Progenitor cell of endocrine pancreas (in vitro differentiated cells): ENCODE results near the gene EXOSC7. TPM values are rescaled to one million over a fixed set of nuclear protein-coding genes. Genes with fewer than 3 reads are reported as not detected.

ENCODE experiments used
- DNase-seq: peaks from one replicate; pipeline ENCODE4 v3.0.0; 2021; ENCODE audit warnings: low spot score; ENCODE audit not compliant: unreplicated experiment
- H3K27ac Mint-ChIP-seq: 2 replicates; pipeline ENCODE4 v1.8.0; 2021; ENCODE audit warnings: mild to moderate bottlenecking, moderate library complexity, mixed read lengths
- H3K27me3 Mint-ChIP-seq: 2 replicates; pipeline ENCODE4 v1.8.0; 2021; ENCODE audit warnings: mixed read lengths
- H3K36me3 Mint-ChIP-seq: 2 replicates; pipeline ENCODE4 v1.8.0; 2022; ENCODE audit warnings: mixed read lengths; ENCODE audit not compliant: insufficient read depth
- H3K4me1 Mint-ChIP-seq: 2 replicates; pipeline ENCODE4 v1.8.0; 2021; ENCODE audit warnings: low read depth, mixed read lengths
- H3K4me3 Mint-ChIP-seq: 2 replicates; pipeline ENCODE4 v1.8.0; 2021; ENCODE audit warnings: low read depth, mild to moderate bottlenecking, moderate library complexity, mixed read lengths
- H3K9me3 Mint-ChIP-seq: 2 replicates; pipeline ENCODE4 v1.8.0; 2021; ENCODE audit warnings: low read depth, mixed read lengths
- total RNA-seq: library from RNA; stranded (reverse); gene quantifications from 2 replicates; pipeline ENCODE4 v1.2.1, GENCODE V29; 2021
- TF ChIP-seq, protein P1 (sequence below): fragments of 200-600 bp; sonication (generic); IDR thresholded peaks from one replicate; pipeline ENCODE4 v1.5.0; 2021; ENCODE audit warnings: antibody characterized with exemption, mild to moderate bottlenecking; ENCODE audit not compliant: unreplicated experiment

The EXOSC7 gene
- total RNA-seq, 1 donor from 2014 or later, result 51.2 TPM

- H3K27me3 Mint-ChIP-seq, result no peaks in the 10 kb centered on the region
Measured at GRCh38 chr3:44992555-44993470, 16.8 kb downstream of the EXOSC7 start.

DNA sequence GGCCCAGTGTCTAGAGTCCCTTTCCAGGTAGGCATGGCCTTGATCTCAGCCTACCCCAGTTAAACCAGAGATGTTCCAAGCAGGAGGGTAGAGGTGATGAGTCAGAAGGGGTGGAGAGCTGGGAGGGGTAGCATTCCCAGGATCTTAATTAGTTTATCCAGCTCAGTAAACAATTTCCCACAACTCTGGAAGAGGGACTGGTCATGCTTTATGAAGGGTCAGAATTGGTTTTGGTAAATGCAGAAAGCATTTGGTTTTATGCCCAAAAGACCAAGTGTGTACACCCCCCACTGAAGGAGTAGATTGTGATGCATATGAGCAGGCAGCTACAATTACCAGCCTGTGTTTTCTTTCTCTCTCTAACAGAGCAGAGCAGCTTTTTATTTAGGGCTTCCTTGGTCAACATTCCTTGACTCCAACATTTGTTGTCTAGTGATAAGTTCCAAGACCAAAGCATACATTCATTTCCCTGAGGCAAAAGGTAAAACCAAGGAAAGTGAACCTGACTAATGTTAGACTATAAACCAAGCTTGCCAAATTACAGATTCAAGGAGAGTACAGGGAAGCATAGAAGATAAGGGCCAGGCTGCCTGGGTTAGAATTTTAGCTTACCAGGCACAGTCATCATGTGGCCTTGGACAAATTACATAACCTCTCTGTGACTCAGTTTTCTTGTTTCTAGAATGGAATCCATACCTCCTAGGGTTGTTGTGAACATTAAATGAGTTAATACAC is 17.6 kb downstream of the EXOSC7 start:
- H3K36me3 Mint-ChIP-seq, result peaks cover 12% of the 10 kb centered on the region
- DNase-seq, result no peak
- no peak overlapping the region for H3K4me3 Mint-ChIP-seq
- H3K27me3 Mint-ChIP-seq, result no peaks in the 10 kb centered on the region
- H3K27ac Mint-ChIP-seq, result peak overlapping the region; percentile 36
- peaks cover 37% of the 10 kb centered on the region for H3K4me1 Mint-ChIP-seq
- TF ChIP-seq, protein P1, sequence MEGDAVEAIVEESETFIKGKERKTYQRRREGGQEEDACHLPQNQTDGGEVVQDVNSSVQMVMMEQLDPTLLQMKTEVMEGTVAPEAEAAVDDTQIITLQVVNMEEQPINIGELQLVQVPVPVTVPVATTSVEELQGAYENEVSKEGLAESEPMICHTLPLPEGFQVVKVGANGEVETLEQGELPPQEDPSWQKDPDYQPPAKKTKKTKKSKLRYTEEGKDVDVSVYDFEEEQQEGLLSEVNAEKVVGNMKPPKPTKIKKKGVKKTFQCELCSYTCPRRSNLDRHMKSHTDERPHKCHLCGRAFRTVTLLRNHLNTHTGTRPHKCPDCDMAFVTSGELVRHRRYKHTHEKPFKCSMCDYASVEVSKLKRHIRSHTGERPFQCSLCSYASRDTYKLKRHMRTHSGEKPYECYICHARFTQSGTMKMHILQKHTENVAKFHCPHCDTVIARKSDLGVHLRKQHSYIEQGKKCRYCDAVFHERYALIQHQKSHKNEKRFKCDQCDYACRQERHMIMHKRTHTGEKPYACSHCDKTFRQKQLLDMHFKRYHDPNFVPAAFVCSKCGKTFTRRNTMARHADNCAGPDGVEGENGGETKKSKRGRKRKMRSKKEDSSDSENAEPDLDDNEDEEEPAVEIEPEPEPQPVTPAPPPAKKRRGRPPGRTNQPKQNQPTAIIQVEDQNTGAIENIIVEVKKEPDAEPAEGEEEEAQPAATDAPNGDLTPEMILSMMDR, result no peak
- H3K9me3 Mint-ChIP-seq, result no peaks in the 10 kb centered on the region

More at GRCh38 chr3:44992555-44993470, 16.8 kb downstream of the EXOSC7 start:
- peaks cover 12% of the 10 kb centered on the region for H3K36me3 Mint-ChIP-seq
- TF ChIP-seq, protein P1, result peak; percentile 68
- no peak for DNase-seq
- H3K4me1 Mint-ChIP-seq, result peaks cover 37% of the 10 kb centered on the region
- H3K4me3 Mint-ChIP-seq, result no peak overlapping the region
- peak overlapping the region; percentile 36 for H3K27ac Mint-ChIP-seq
- H3K9me3 Mint-ChIP-seq, result no peaks in the 10 kb centered on the region

DNA sequence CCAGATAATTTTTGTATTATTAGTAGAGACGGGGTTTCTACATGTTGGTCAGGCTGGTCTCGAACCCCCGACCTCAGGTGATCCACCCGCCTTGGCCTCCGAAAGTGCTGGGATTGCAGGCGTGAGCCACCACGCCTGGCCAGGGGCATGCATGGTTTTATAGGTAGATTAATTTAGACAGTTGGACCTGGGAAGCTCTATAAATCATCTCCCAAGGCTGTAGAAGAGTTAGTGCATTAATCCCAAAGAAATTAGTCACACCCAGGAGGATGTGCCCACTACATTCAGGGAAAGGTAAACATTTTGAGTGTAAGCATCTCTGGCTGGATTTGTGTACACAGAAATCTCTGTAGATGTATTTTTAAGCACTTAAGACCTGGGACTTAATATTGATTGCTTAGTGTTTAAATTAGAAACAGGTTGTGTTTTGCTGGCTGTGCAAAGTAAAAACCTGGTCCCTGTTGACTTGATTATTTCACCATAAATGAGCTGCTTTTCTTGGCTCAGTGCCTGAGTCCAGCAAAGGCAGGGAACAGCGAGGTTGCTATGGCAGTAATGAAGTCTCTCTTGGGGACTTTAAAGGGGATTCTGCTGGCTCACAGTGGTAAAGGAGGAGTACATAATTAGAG is 19.2 kb downstream of the EXOSC7 start:
- H3K9me3 Mint-ChIP-seq, result no peaks in the 10 kb centered on the region
- peaks cover 15% of the 10 kb centered on the region for H3K36me3 Mint-ChIP-seq
- DNase-seq, result no peak
- H3K4me3 Mint-ChIP-seq, result peak overlapping the region; percentile 0
- peaks cover 37% of the 10 kb centered on the region for H3K4me1 Mint-ChIP-seq
- no peaks in the 10 kb centered on the region for H3K27me3 Mint-ChIP-seq
- H3K27ac Mint-ChIP-seq, result peak overlapping the region; percentile 78
- TF ChIP-seq, protein P1, result no peak

DNA sequence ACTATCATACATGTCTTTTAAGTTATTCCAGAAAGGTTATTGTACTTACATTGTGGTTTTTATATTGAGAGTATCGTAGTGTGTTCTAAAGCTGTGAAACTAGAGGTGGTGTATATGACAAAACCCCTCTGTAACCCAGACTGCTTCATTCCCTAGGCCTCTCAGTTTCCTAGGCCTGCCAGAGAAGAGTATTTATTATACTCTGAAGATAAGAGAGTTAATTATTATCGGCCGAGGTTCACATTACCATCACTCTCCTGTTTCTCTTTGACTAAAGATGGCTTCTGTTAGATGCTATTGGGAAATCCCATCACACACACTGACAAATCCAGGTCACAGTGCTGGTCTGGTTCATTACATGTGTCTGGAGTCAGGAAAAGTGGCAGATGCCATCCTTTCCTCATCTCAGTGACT is 20.5 kb downstream of the EXOSC7 start:
- H3K36me3 Mint-ChIP-seq, result peaks cover 20% of the 10 kb centered on the region
- no peak overlapping the region for H3K4me3 Mint-ChIP-seq
- H3K9me3 Mint-ChIP-seq, result no peaks in the 10 kb centered on the region
- peak overlapping the region; percentile 90 for H3K27ac Mint-ChIP-seq
- TF ChIP-seq, protein P1, result no peak
- peaks cover 37% of the 10 kb centered on the region for H3K4me1 Mint-ChIP-seq
- DNase-seq, result no peak
- no peaks in the 10 kb centered on the region for H3K27me3 Mint-ChIP-seq

DNA sequence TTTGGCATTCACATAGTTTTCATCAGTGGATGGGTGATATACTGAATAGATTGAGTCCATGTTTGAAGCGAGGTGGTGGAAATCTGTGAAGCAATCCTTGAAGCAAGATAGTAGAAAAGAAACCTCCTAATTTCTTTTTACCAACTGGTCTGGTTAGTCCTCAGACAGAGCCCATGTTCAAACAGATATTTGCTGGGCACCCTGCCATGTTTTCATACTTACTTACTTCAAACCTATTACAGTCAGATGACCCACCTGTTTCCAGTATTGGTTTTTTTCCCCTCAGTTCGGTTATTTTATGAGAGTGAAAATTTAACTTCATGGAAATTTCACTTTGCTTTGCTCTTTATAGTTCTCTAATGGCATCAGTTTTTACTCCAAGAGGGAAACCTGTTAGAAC is 23.7 kb downstream of the EXOSC7 start:
- DNase-seq, result no peak
- peaks cover 3% of the 10 kb centered on the region for H3K9me3 Mint-ChIP-seq
- TF ChIP-seq, protein P1, result no peak
- no peak overlapping the region for H3K4me3 Mint-ChIP-seq
- H3K4me1 Mint-ChIP-seq, result peaks cover 22% of the 10 kb centered on the region
- no peak overlapping the region for H3K27ac Mint-ChIP-seq
- H3K27me3 Mint-ChIP-seq, result no peaks in the 10 kb centered on the region
- peaks cover 31% of the 10 kb centered on the region for H3K36me3 Mint-ChIP-seq
